T-helper 2 cell treated with Interferon-gamma antibody and Interleukin-4, amounts not matched to agents 5 μg/mL and 100 μg/mL, for 36 hours (primary cell): ENCODE results near the gene ADGRB2.

Experiments
- DNase-seq: peaks from one replicate; pipeline ENCODE4 v3.0.0; 2021; ENCODE audit warnings: low spot score
- H3K27ac Mint-ChIP-seq: one replicate; pipeline ENCODE4 v1.8.0; 2021; ENCODE audit warnings: mild to moderate bottlenecking, mixed read lengths
- H3K27me3 Mint-ChIP-seq: one replicate; pipeline ENCODE4 v1.8.0; 2021; ENCODE audit warnings: low read depth, mixed read lengths
- H3K36me3 Mint-ChIP-seq: one replicate; pipeline ENCODE4 v1.8.0; 2021; ENCODE audit warnings: low read depth, mixed read lengths
- H3K4me1 Mint-ChIP-seq: one replicate; pipeline ENCODE4 v1.8.0; 2021; ENCODE audit warnings: low read depth, mixed read lengths
- H3K4me3 Mint-ChIP-seq: one replicate; pipeline ENCODE4 v1.8.0; 2022; ENCODE audit warnings: mild to moderate bottlenecking, moderate library complexity, mixed read lengths
- H3K9me3 Mint-ChIP-seq: one replicate; pipeline ENCODE4 v1.8.0; 2021; ENCODE audit warnings: mixed read lengths

The ADGRB2 gene

GRCh38 chr1:31758823-31759222, 5.3 kb downstream of the ADGRB2 start:
- Mint-ChIP-seq H3K4me1 (peaks cover 11% of the 10 kb centered on the region), H3K27me3 (peaks cover 40% of the 10 kb centered on the region), H3K27ac (no peak overlapping the region)

GRCh38 chr1:31757989-31758388, 6.2 kb downstream of the ADGRB2 start:
- no peak overlapping the region for H3K4me3 Mint-ChIP-seq
- peaks cover 7% of the 10 kb centered on the region for H3K4me1 Mint-ChIP-seq
- no peaks in the 10 kb centered on the region for H3K9me3 Mint-ChIP-seq
- peaks cover 33% of the 10 kb centered on the region for H3K27me3 Mint-ChIP-seq
- DNase-seq, result no peak
- H3K36me3 Mint-ChIP-seq, result no peaks in the 10 kb centered on the region
- no peak overlapping the region for H3K27ac Mint-ChIP-seq

More at GRCh38 chr1:31758823-31759222, 5.3 kb downstream of the ADGRB2 start:
- Mint-ChIP-seq H3K4me3 (no peak overlapping the region), H3K9me3 (no peaks in the 10 kb centered on the region), H3K36me3 (no peaks in the 10 kb centered on the region)
- no peak for DNase-seq

- no peaks in the 10 kb centered on the region for H3K9me3 Mint-ChIP-seq
- H3K27ac Mint-ChIP-seq, result no peak overlapping the region
- H3K4me3 Mint-ChIP-seq, result no peak overlapping the region
- no peaks in the 10 kb centered on the region for H3K36me3 Mint-ChIP-seq
- peaks cover 5% of the 10 kb centered on the region for H3K4me1 Mint-ChIP-seq
- peaks cover 28% of the 10 kb centered on the region for H3K27me3 Mint-ChIP-seq
- DNase-seq, result no peak
Measured at GRCh38 chr1:31757204-31757679, 6.9 kb downstream of the ADGRB2 start.

GRCh38 chr1:31756578-31756977, 7.6 kb downstream of the ADGRB2 start:
- no peak for DNase-seq
- Mint-ChIP-seq H3K4me1 (peaks cover 8% of the 10 kb centered on the region), H3K27ac (no peak overlapping the region), H3K9me3 (no peaks in the 10 kb centered on the region), H3K4me3 (no peak overlapping the region), H3K36me3 (no peaks in the 10 kb centered on the region), H3K27me3 (peaks cover 25% of the 10 kb centered on the region)

- no peaks in the 10 kb centered on the region for H3K9me3 Mint-ChIP-seq
- no peaks in the 10 kb centered on the region for H3K36me3 Mint-ChIP-seq
- no peak overlapping the region for H3K27ac Mint-ChIP-seq
- peaks cover 19% of the 10 kb centered on the region for H3K27me3 Mint-ChIP-seq
- no peak overlapping the region for H3K4me3 Mint-ChIP-seq
- DNase-seq, result no peak
- peaks cover 7% of the 10 kb centered on the region for H3K4me1 Mint-ChIP-seq
Measured at GRCh38 chr1:31755850-31756492, 8.2 kb downstream of the ADGRB2 start.

- Mint-ChIP-seq H3K4me3 (no peak overlapping the region), H3K4me1 (peaks cover 9% of the 10 kb centered on the region), H3K36me3 (no peaks in the 10 kb centered on the region), H3K27me3 (peaks cover 17% of the 10 kb centered on the region), H3K27ac (no peak overlapping the region), H3K9me3 (no peaks in the 10 kb centered on the region)
- no peak for DNase-seq
Measured at GRCh38 chr1:31755197-31755611, 8.9 kb downstream of the ADGRB2 start.

- no peak overlapping the region for H3K27ac Mint-ChIP-seq
Measured at GRCh38 chr1:31754397-31754796, 9.7 kb downstream of the ADGRB2 start.

GRCh38 chr1:31753707-31754349, 10.3 kb downstream of the ADGRB2 start:
- no peaks in the 10 kb centered on the region for H3K36me3 Mint-ChIP-seq
- DNase-seq, result no peak
- peaks cover 9% of the 10 kb centered on the region for H3K4me1 Mint-ChIP-seq
- H3K27ac Mint-ChIP-seq, result no peak overlapping the region
- H3K9me3 Mint-ChIP-seq, result no peaks in the 10 kb centered on the region
- peaks cover 8% of the 10 kb centered on the region for H3K27me3 Mint-ChIP-seq
- no peak overlapping the region for H3K4me3 Mint-ChIP-seq

More at GRCh38 chr1:31754397-31754796, 9.7 kb downstream of the ADGRB2 start:
- peaks cover 11% of the 10 kb centered on the region for H3K27me3 Mint-ChIP-seq
- no peak for DNase-seq
- H3K9me3 Mint-ChIP-seq, result no peaks in the 10 kb centered on the region
- peaks cover 9% of the 10 kb centered on the region for H3K4me1 Mint-ChIP-seq
- H3K36me3 Mint-ChIP-seq, result no peaks in the 10 kb centered on the region
- H3K4me3 Mint-ChIP-seq, result no peak overlapping the region

GRCh38 chr1:31752952-31753475, 11.1 kb downstream of the ADGRB2 start:
- peaks cover 6% of the 10 kb centered on the region for H3K27me3 Mint-ChIP-seq

GRCh38 chr1:31752258-31752657, 11.9 kb downstream of the ADGRB2 start:
- no peak for DNase-seq
- no peaks in the 10 kb centered on the region for H3K9me3 Mint-ChIP-seq
- no peak overlapping the region for H3K27ac Mint-ChIP-seq
- no peak overlapping the region for H3K4me3 Mint-ChIP-seq
- H3K36me3 Mint-ChIP-seq, result no peaks in the 10 kb centered on the region
- H3K4me1 Mint-ChIP-seq, result peaks cover 9% of the 10 kb centered on the region
- peaks cover 6% of the 10 kb centered on the region for H3K27me3 Mint-ChIP-seq

More at GRCh38 chr1:31752952-31753475, 11.1 kb downstream of the ADGRB2 start:
- H3K27ac Mint-ChIP-seq, result no peak overlapping the region
- H3K4me3 Mint-ChIP-seq, result no peak overlapping the region
- no peak for DNase-seq
- H3K9me3 Mint-ChIP-seq, result no peaks in the 10 kb centered on the region
- H3K36me3 Mint-ChIP-seq, result no peaks in the 10 kb centered on the region
- H3K4me1 Mint-ChIP-seq, result peaks cover 9% of the 10 kb centered on the region

- H3K27ac Mint-ChIP-seq, result no peak overlapping the region
- no peaks in the 10 kb centered on the region for H3K9me3 Mint-ChIP-seq
Measured at GRCh38 chr1:31751822-31752241, 12.3 kb downstream of the ADGRB2 start.

GRCh38 chr1:31750858-31751510, 13.2 kb downstream of the ADGRB2 start:
- Mint-ChIP-seq H3K36me3 (no peaks in the 10 kb centered on the region), H3K27ac (no peak overlapping the region), H3K9me3 (no peaks in the 10 kb centered on the region), H3K4me3 (no peak overlapping the region), H3K27me3 (peaks cover 6% of the 10 kb centered on the region), H3K4me1 (peaks cover 12% of the 10 kb centered on the region)
- no peak for DNase-seq

More at GRCh38 chr1:31751822-31752241, 12.3 kb downstream of the ADGRB2 start:
- Mint-ChIP-seq H3K36me3 (no peaks in the 10 kb centered on the region), H3K4me3 (no peak overlapping the region), H3K4me1 (peaks cover 10% of the 10 kb centered on the region), H3K27me3 (peaks cover 6% of the 10 kb centered on the region)
- no peak for DNase-seq

- no peak overlapping the region for H3K4me3 Mint-ChIP-seq
- peaks cover 6% of the 10 kb centered on the region for H3K27me3 Mint-ChIP-seq
- no peak for DNase-seq
- no peak overlapping the region for H3K27ac Mint-ChIP-seq
- H3K36me3 Mint-ChIP-seq, result no peaks in the 10 kb centered on the region
- peaks cover 12% of the 10 kb centered on the region for H3K4me1 Mint-ChIP-seq
- H3K9me3 Mint-ChIP-seq, result no peaks in the 10 kb centered on the region
Measured at GRCh38 chr1:31749785-31750735, 14.1 kb downstream of the ADGRB2 start.
